ENCODE measurements around the gene P2RX4. TPM values are rescaled to one million over a fixed set of nuclear protein-coding genes. Genes with fewer than 3 reads are reported as not detected.

Gene P2RX4
- total and polyA plus RNA-seq, 2 donors (not counting 1 experiment from before 2014, with no cell fraction given) = 30.4 to 31.9 TPM

- no peaks in the 10 kb centered on the region for H3K4me1 ChIP-seq (ENCODE audit: control insufficient read depth in 2 of 2, insufficient read depth in 2 of 2, low read length in 2 of 2)
- H3K27ac ChIP-seq (ENCODE audit: low read length in 2 of 2) = no peak overlapping the region
- H4K20me1 ChIP-seq (ENCODE audit: control insufficient read depth, insufficient read depth, low read length, poor library complexity, severe bottlenecking) = no peaks in the 10 kb centered on the region
- H3K9me3 ChIP-seq (ENCODE audit: control extremely low read depth in 1 of 3, control insufficient read depth in 2 of 3, insufficient read depth in 1 of 3, low read length in 2 of 3) = no peaks in the 10 kb centered on the region
- ATAC-seq (ENCODE audit: low read depth) = no peak
- no peak overlapping the region for H3K9ac ChIP-seq (ENCODE audit: low read length)
- H3K79me2 ChIP-seq (ENCODE audit: control insufficient read depth, insufficient read depth, low read length) = no peaks in the 10 kb centered on the region
- H3K27me3 Mint-ChIP-seq = no peaks in the 10 kb centered on the region
- DNase-seq = no peak
- H3K36me3 ChIP-seq (replicated peaks in 1 of 2; ENCODE audit: control extremely low read depth in 1 of 2, control insufficient read depth in 1 of 2, extremely low read depth in 1 of 2, insufficient read depth in 2 of 2, low read length in 1 of 2) = peaks cover 6 to 27% of the 10 kb centered on the region in 2 experiments
- H3K4me1 Mint-ChIP-seq = peaks cover 12% of the 10 kb centered on the region
- WGBS (ENCODE audit: insufficient coverage) = 98% methylated on average over 6 of the region's 7 CpGs
- no peaks in the 10 kb centered on the region for H3K27me3 ChIP-seq (replicated peaks in 1 of 4; ENCODE audit: control extremely low read depth in 1 of 4, control insufficient read depth in 3 of 4, insufficient read depth in 4 of 4, low read length in 3 of 4)
- no peaks in the 10 kb centered on the region for H3K9me3 Mint-ChIP-seq (ENCODE audit: insufficient read depth)
- no peak overlapping the region for H3K27ac Mint-ChIP-seq
- intact Hi-C loops (cut with micrococcal nuclease) = no loop called here
- no peak overlapping the region for H3K4me3 ChIP-seq (ENCODE audit: control extremely low read depth in 1 of 5, extremely low read depth in 1 of 5, insufficient read depth in 1 of 5, low read depth in 2 of 5, low read length in 4 of 5)
- H2AFZ ChIP-seq (ENCODE audit: insufficient read depth, low read depth, low read length, poor library complexity, severe bottlenecking) = no peak overlapping the region
- CTCF ChIA-PET = no interaction called here
- H3K4me3 Mint-ChIP-seq = no peak overlapping the region
- TF ChIP-seq, protein P1, sequence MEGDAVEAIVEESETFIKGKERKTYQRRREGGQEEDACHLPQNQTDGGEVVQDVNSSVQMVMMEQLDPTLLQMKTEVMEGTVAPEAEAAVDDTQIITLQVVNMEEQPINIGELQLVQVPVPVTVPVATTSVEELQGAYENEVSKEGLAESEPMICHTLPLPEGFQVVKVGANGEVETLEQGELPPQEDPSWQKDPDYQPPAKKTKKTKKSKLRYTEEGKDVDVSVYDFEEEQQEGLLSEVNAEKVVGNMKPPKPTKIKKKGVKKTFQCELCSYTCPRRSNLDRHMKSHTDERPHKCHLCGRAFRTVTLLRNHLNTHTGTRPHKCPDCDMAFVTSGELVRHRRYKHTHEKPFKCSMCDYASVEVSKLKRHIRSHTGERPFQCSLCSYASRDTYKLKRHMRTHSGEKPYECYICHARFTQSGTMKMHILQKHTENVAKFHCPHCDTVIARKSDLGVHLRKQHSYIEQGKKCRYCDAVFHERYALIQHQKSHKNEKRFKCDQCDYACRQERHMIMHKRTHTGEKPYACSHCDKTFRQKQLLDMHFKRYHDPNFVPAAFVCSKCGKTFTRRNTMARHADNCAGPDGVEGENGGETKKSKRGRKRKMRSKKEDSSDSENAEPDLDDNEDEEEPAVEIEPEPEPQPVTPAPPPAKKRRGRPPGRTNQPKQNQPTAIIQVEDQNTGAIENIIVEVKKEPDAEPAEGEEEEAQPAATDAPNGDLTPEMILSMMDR (IDR thresholded peaks at IDR 0.05) = no peak
- no peak for TF ChIP-seq EZH2 (IDR thresholded peaks at IDR 0.05; ENCODE audit: borderline replicate concordance, insufficient read depth, low read depth, low read length, poor library complexity, severe bottlenecking)
- POLR2A ChIA-PET = no interaction called here
- H3K4me2 ChIP-seq (replicated peaks; ENCODE audit: low read depth, low read length, poor library complexity, severe bottlenecking) = no peak overlapping the region
Measured at GRCh38 chr12:121260091-121260490, 50.2 kb downstream of the P2RX4 start.

- DNase-seq (no peak), ATAC-seq (ENCODE audit: low read depth) (no peak)
- CTCF ChIA-PET = no interaction called here
- H3K9me3 ChIP-seq (ENCODE audit: control extremely low read depth in 1 of 3, control insufficient read depth in 2 of 3, insufficient read depth in 1 of 3, low read length in 2 of 3) = no peaks in the 10 kb centered on the region
- no peaks in the 10 kb centered on the region for H3K4me1 ChIP-seq (ENCODE audit: control insufficient read depth in 2 of 2, insufficient read depth in 2 of 2, low read length in 2 of 2)
- Mint-ChIP-seq H3K4me3 (no peak overlapping the region), H3K27me3 (no peaks in the 10 kb centered on the region), H3K4me1 (peaks cover 12% of the 10 kb centered on the region), H3K9me3 (ENCODE audit: insufficient read depth) (no peaks in the 10 kb centered on the region), H3K27ac (no peak overlapping the region)
- no peak overlapping the region for H3K9ac ChIP-seq (ENCODE audit: low read length)
- 99% methylated on average over 6 of the region's 6 CpGs for WGBS (ENCODE audit: insufficient coverage)
- no peak overlapping the region for H3K4me2 ChIP-seq (replicated peaks; ENCODE audit: low read depth, low read length, poor library complexity, severe bottlenecking)
- H2AFZ ChIP-seq (ENCODE audit: insufficient read depth, low read depth, low read length, poor library complexity, severe bottlenecking) = no peak overlapping the region
- no peaks in the 10 kb centered on the region for H3K27me3 ChIP-seq (replicated peaks in 1 of 4; ENCODE audit: control extremely low read depth in 1 of 4, control insufficient read depth in 3 of 4, insufficient read depth in 4 of 4, low read length in 3 of 4)
- H3K36me3 ChIP-seq (replicated peaks in 1 of 2; ENCODE audit: control extremely low read depth in 1 of 2, control insufficient read depth in 1 of 2, extremely low read depth in 1 of 2, insufficient read depth in 2 of 2, low read length in 1 of 2) = peaks cover 6 to 23% of the 10 kb centered on the region in 2 experiments
- intact Hi-C loops (cut with micrococcal nuclease) = no loop called here
- POLR2A ChIA-PET = no interaction called here
- H3K4me3 ChIP-seq (ENCODE audit: control extremely low read depth in 1 of 5, extremely low read depth in 1 of 5, insufficient read depth in 1 of 5, low read depth in 2 of 5, low read length in 4 of 5) = no peak overlapping the region
- TF ChIP-seq, protein P1 (IDR thresholded peaks at IDR 0.05) = no peak
- no peak for TF ChIP-seq EZH2 (IDR thresholded peaks at IDR 0.05; ENCODE audit: borderline replicate concordance, insufficient read depth, low read depth, low read length, poor library complexity, severe bottlenecking)
- no peaks in the 10 kb centered on the region for H3K79me2 ChIP-seq (ENCODE audit: control insufficient read depth, insufficient read depth, low read length)
- H3K27ac ChIP-seq (ENCODE audit: low read length in 2 of 2) = no peak overlapping the region
- H4K20me1 ChIP-seq (ENCODE audit: control insufficient read depth, insufficient read depth, low read length, poor library complexity, severe bottlenecking) = no peaks in the 10 kb centered on the region
Measured at GRCh38 chr12:121261398-121261797, 51.5 kb downstream of the P2RX4 start.

All from B cell (primary cell).